ENCODE data around the gene RPS6KA2.
A peak's percentile ranks its signal among the peaks of the same experiment; 100 is the strongest.

RPS6KA2 gene

GRCh38 chr6:166595949-166596348, 31.1 kb downstream of the RPS6KA2 start:
- Histone ChIP-seq H3K9me3 (ENCODE audit: control extremely low read depth in 1 of 5, control insufficient read depth in 4 of 5, insufficient read depth in 2 of 5, low read depth in 1 of 5, low read length in 4 of 5) (no peaks in the 10 kb centered on the region), H3K4me1 (ENCODE audit: control extremely low read depth in 1 of 4, control insufficient read depth in 4 of 4, insufficient read depth in 4 of 4, low read length in 3 of 4) (peaks cover 0 to 27% (median 12%) of the 10 kb centered on the region in 4 experiments), H3K36me3 (ENCODE audit: control insufficient read depth in 4 of 4, insufficient read depth in 4 of 4, low read length in 3 of 4) (no peaks in the 10 kb centered on the region), H3K27ac (ENCODE audit: insufficient read depth in 1 of 2, low read depth in 1 of 2, low read length in 2 of 2, poor library complexity in 1 of 2, severe bottlenecking in 2 of 2) (no peak overlapping the region), H3K27me3 (replicated peaks in 2 of 5; ENCODE audit: control insufficient read depth in 4 of 5, insufficient read depth in 5 of 5, low read length in 4 of 5) (no peaks in the 10 kb centered on the region), H3K4me3 (ENCODE audit: control insufficient read depth in 1 of 7, extremely low read depth in 1 of 7, insufficient read depth in 4 of 7, low read depth in 2 of 7, low read length in 6 of 7) (no peak overlapping the region)
- POLR2A ChIA-PET = no interaction called here
- CTCF ChIA-PET = no interaction called here
- WGBS (ENCODE audit: insufficient coverage) = 97% methylated on average over 6 of the region's 6 CpGs
- no peak for DNase-seq

GRCh38 chr6:166595061-166595780, 31.8 kb downstream of the RPS6KA2 start:
- 97% methylated on average over 8 of the region's 13 CpGs for WGBS (ENCODE audit: insufficient coverage)
- Histone ChIP-seq H3K4me3 (ENCODE audit: control insufficient read depth in 1 of 7, extremely low read depth in 1 of 7, insufficient read depth in 4 of 7, low read depth in 2 of 7, low read length in 6 of 7) (no peak overlapping the region), H3K27me3 (replicated peaks in 2 of 5; ENCODE audit: control insufficient read depth in 4 of 5, insufficient read depth in 5 of 5, low read length in 4 of 5) (no peaks in the 10 kb centered on the region), H3K27ac (ENCODE audit: insufficient read depth in 1 of 2, low read depth in 1 of 2, low read length in 2 of 2, poor library complexity in 1 of 2, severe bottlenecking in 2 of 2) (no peak overlapping the region), H3K9me3 (ENCODE audit: control extremely low read depth in 1 of 5, control insufficient read depth in 4 of 5, insufficient read depth in 2 of 5, low read depth in 1 of 5, low read length in 4 of 5) (no peaks in the 10 kb centered on the region), H3K36me3 (ENCODE audit: control insufficient read depth in 4 of 4, insufficient read depth in 4 of 4, low read length in 3 of 4) (no peaks in the 10 kb centered on the region), H3K4me1 (ENCODE audit: control extremely low read depth in 1 of 4, control insufficient read depth in 4 of 4, insufficient read depth in 4 of 4, low read length in 3 of 4) (peaks cover under 1 to 31% (median 16%) of the 10 kb centered on the region in 4 experiments)
- DNase-seq = no peak
- ChIA-PET POLR2A (no interaction called here), CTCF (interaction anchor here (1.0 kb wide), 2 partner anchors 27 to 160 kb away, joined by 3 read pairs; no protein-coding TSS in a partner anchor)

- CTCF ChIA-PET = interaction anchor here (1.3 kb wide), 1 partner anchor 9 kb away, joined by 3 read pairs; no protein-coding TSS in a partner anchor
- POLR2A ChIA-PET = interaction anchor here (0.6 kb wide), 1 partner anchor 323 kb away, joined by 3 read pairs; no protein-coding TSS in a partner anchor
- Histone ChIP-seq H3K36me3 (ENCODE audit: control insufficient read depth in 4 of 4, insufficient read depth in 4 of 4, low read length in 3 of 4) (no peaks in the 10 kb centered on the region), H3K4me1 (ENCODE audit: control extremely low read depth in 1 of 4, control insufficient read depth in 4 of 4, insufficient read depth in 4 of 4, low read length in 3 of 4) (peaks cover 13 to 35% (median 30%) of the 10 kb centered on the region in 4 experiments), H3K4me3 (ENCODE audit: control insufficient read depth in 1 of 7, extremely low read depth in 1 of 7, insufficient read depth in 4 of 7, low read depth in 2 of 7, low read length in 6 of 7) (no peak overlapping the region), H3K9me3 (ENCODE audit: control extremely low read depth in 1 of 5, control insufficient read depth in 4 of 5, insufficient read depth in 2 of 5, low read depth in 1 of 5, low read length in 4 of 5) (no peaks in the 10 kb centered on the region), H3K27ac (ENCODE audit: insufficient read depth in 1 of 2, low read depth in 1 of 2, low read length in 2 of 2, poor library complexity in 1 of 2, severe bottlenecking in 2 of 2) (no peak overlapping the region), H3K27me3 (replicated peaks in 2 of 5; ENCODE audit: control insufficient read depth in 4 of 5, insufficient read depth in 5 of 5, low read length in 4 of 5) (no peaks in the 10 kb centered on the region)
- DNase-seq = peak in 1 of 3 donors; percentile 9
- 95% methylated on average over 4 of the region's 9 CpGs for WGBS (ENCODE audit: insufficient coverage)
Measured at GRCh38 chr6:166592821-166593220, 34.2 kb downstream of the RPS6KA2 start.

- 94% methylated on average over 7 of the region's 7 CpGs for WGBS (ENCODE audit: insufficient coverage)
- Histone ChIP-seq H3K27me3 (replicated peaks in 2 of 5; ENCODE audit: control insufficient read depth in 4 of 5, insufficient read depth in 5 of 5, low read length in 4 of 5) (no peaks in the 10 kb centered on the region), H3K4me3 (ENCODE audit: control insufficient read depth in 1 of 7, extremely low read depth in 1 of 7, insufficient read depth in 4 of 7, low read depth in 2 of 7, low read length in 6 of 7) (no peak overlapping the region), H3K4me1 (ENCODE audit: control extremely low read depth in 1 of 4, control insufficient read depth in 4 of 4, insufficient read depth in 4 of 4, low read length in 3 of 4) (peaks cover 13 to 37% (median 34%) of the 10 kb centered on the region in 4 experiments), H3K27ac (ENCODE audit: insufficient read depth in 1 of 2, low read depth in 1 of 2, low read length in 2 of 2, poor library complexity in 1 of 2, severe bottlenecking in 2 of 2) (no peak overlapping the region), H3K36me3 (ENCODE audit: control insufficient read depth in 4 of 4, insufficient read depth in 4 of 4, low read length in 3 of 4) (no peaks in the 10 kb centered on the region), H3K9me3 (ENCODE audit: control extremely low read depth in 1 of 5, control insufficient read depth in 4 of 5, insufficient read depth in 2 of 5, low read depth in 1 of 5, low read length in 4 of 5) (no peaks in the 10 kb centered on the region)
- ChIA-PET POLR2A (no interaction called here), CTCF (interaction anchor here (1.3 kb wide), 1 partner anchor 8 kb away, joined by 3 read pairs; no protein-coding TSS in a partner anchor)
- no peak for DNase-seq
Measured at GRCh38 chr6:166591961-166592520, 35.0 kb downstream of the RPS6KA2 start.

GRCh38 chr6:166591026-166591425, 36.0 kb downstream of the RPS6KA2 start:
- H3K27ac ChIP-seq (ENCODE audit: insufficient read depth in 1 of 2, low read depth in 1 of 2, low read length in 2 of 2, poor library complexity in 1 of 2, severe bottlenecking in 2 of 2) = no peak overlapping the region

GRCh38 chr6:166589786-166590574, 37.1 kb downstream of the RPS6KA2 start:
- ChIA-PET POLR2A (interaction anchor here (1.4 kb wide), 1 partner anchor 7 kb away, joined by 4 read pairs; no protein-coding TSS in a partner anchor), CTCF (interaction anchor here (1.3 kb wide), 2 partner anchors 18 to 151 kb away, joined by 4 read pairs; no protein-coding TSS in a partner anchor)
- 87% methylated on average over 7 of the region's 8 CpGs for WGBS (ENCODE audit: insufficient coverage)
- no peak for DNase-seq
- Histone ChIP-seq H3K27ac (ENCODE audit: insufficient read depth in 1 of 2, low read depth in 1 of 2, low read length in 2 of 2, poor library complexity in 1 of 2, severe bottlenecking in 2 of 2) (no peak overlapping the region), H3K4me1 (ENCODE audit: control extremely low read depth in 1 of 4, control insufficient read depth in 4 of 4, insufficient read depth in 4 of 4, low read length in 3 of 4) (peaks cover 13 to 42% (median 37%) of the 10 kb centered on the region in 4 experiments), H3K4me3 (ENCODE audit: control insufficient read depth in 1 of 7, extremely low read depth in 1 of 7, insufficient read depth in 4 of 7, low read depth in 2 of 7, low read length in 6 of 7) (peak overlapping the region in 1 of 7 experiments; percentile 14), H3K27me3 (replicated peaks in 2 of 5; ENCODE audit: control insufficient read depth in 4 of 5, insufficient read depth in 5 of 5, low read length in 4 of 5) (no peaks in the 10 kb centered on the region), H3K9me3 (ENCODE audit: control extremely low read depth in 1 of 5, control insufficient read depth in 4 of 5, insufficient read depth in 2 of 5, low read depth in 1 of 5, low read length in 4 of 5) (no peaks in the 10 kb centered on the region), H3K36me3 (ENCODE audit: control insufficient read depth in 4 of 4, insufficient read depth in 4 of 4, low read length in 3 of 4) (no peaks in the 10 kb centered on the region)

More at GRCh38 chr6:166591026-166591425, 36.0 kb downstream of the RPS6KA2 start:
- ChIA-PET CTCF (no interaction called here), POLR2A (no interaction called here)
- Histone ChIP-seq H3K36me3 (ENCODE audit: control insufficient read depth in 4 of 4, insufficient read depth in 4 of 4, low read length in 3 of 4) (no peaks in the 10 kb centered on the region), H3K9me3 (ENCODE audit: control extremely low read depth in 1 of 5, control insufficient read depth in 4 of 5, insufficient read depth in 2 of 5, low read depth in 1 of 5, low read length in 4 of 5) (no peaks in the 10 kb centered on the region), H3K27me3 (replicated peaks in 2 of 5; ENCODE audit: control insufficient read depth in 4 of 5, insufficient read depth in 5 of 5, low read length in 4 of 5) (no peaks in the 10 kb centered on the region), H3K4me3 (ENCODE audit: control insufficient read depth in 1 of 7, extremely low read depth in 1 of 7, insufficient read depth in 4 of 7, low read depth in 2 of 7, low read length in 6 of 7) (no peak overlapping the region), H3K4me1 (ENCODE audit: control extremely low read depth in 1 of 4, control insufficient read depth in 4 of 4, insufficient read depth in 4 of 4, low read length in 3 of 4) (peaks cover 13 to 42% (median 37%) of the 10 kb centered on the region in 4 experiments)
- WGBS (ENCODE audit: insufficient coverage) = 97% methylated on average over 11 of the region's 11 CpGs
- no peak for DNase-seq
